WTC11 (cell line): Measurements from ENCODE around the gene ANKRD62.

Source experiments
- CREB1 ChIP-seq: sonication (generic); formaldehyde crosslinking; IDR thresholded peaks from 2 replicates; pipeline ENCODE4 v1.8.0; 2023; ENCODE audit warnings: mild to moderate bottlenecking, missing genetic modification reagents
- CREM ChIP-seq: sonication (generic); formaldehyde crosslinking; IDR thresholded peaks from 2 replicates; pipeline ENCODE4 v1.8.1; 2022; ENCODE audit warnings: mild to moderate bottlenecking, missing genetic modification reagents, moderate library complexity
- GRHL2 ChIP-seq: fragments of 250-450 bp; sonication (Bioruptor Pico); IDR thresholded peaks from 2 replicates; pipeline ENCODE4 v1.8.0; 2022; ENCODE audit warnings: mild to moderate bottlenecking, moderate library complexity; ENCODE audit not compliant: insufficient replicate concordance, severe bottlenecking
- NR3C1 ChIP-seq: sonication (generic); formaldehyde crosslinking; conservative IDR thresholded peaks from 2 replicates; pipeline ENCODE4 v1.8.1; 2023; ENCODE audit warnings: low read depth, mild to moderate bottlenecking, missing genetic modification reagents
- SP1 ChIP-seq: sonication (generic); formaldehyde crosslinking; conservative IDR thresholded peaks from 2 replicates; pipeline ENCODE4 v1.8.1; 2022; ENCODE audit warnings: missing genetic modification reagents
- TP53 ChIP-seq: sonication (generic); formaldehyde crosslinking; IDR thresholded peaks from 2 replicates; pipeline ENCODE4 v1.8.1; 2023; ENCODE audit warnings: mild to moderate bottlenecking, missing genetic modification reagents
- ZNF121 ChIP-seq: sonication (generic); formaldehyde crosslinking; IDR thresholded peaks from 2 replicates; pipeline ENCODE4 v1.8.0; 2023; ENCODE audit warnings: missing genetic modification reagents
- ZNF396 ChIP-seq: fragments of 250-450 bp; sonication (Bioruptor Pico); IDR thresholded peaks from 2 replicates; pipeline ENCODE4 v1.8.0; 2021; ENCODE audit warnings: mild to moderate bottlenecking, moderate library complexity, borderline replicate concordance
- TF ChIP-seq, protein P1 (sequence below): fragments of 200-600 bp; IDR thresholded peaks from 2 replicates; pipeline ENCODE4 v1.8.0; 2022; ENCODE audit warnings: antibody characterized with exemption
- TF ChIP-seq, protein P2 (sequence below): sonication (generic); formaldehyde crosslinking; IDR thresholded peaks from 2 replicates; pipeline ENCODE4 v1.8.0; 2023; ENCODE audit warnings: missing genetic modification reagents

GRCh38 chr18:12088731-12089375, 4.8 kb upstream of the ANKRD62 start:
- TF ChIP-seq CREB1 (CRISPR knock-in tag) (no peak), NR3C1 (CRISPR knock-in tag) (no peak), TP53 (CRISPR knock-in tag) (no peak), ZNF121 (CRISPR knock-in tag) (no peak), CREM (CRISPR knock-in tag) (no peak), GRHL2 (CRISPR knock-in tag) (no peak), SP1 (CRISPR knock-in tag) (no peak), ZNF396 (CRISPR knock-in tag) (no peak)
- TF ChIP-seq, protein P1, sequence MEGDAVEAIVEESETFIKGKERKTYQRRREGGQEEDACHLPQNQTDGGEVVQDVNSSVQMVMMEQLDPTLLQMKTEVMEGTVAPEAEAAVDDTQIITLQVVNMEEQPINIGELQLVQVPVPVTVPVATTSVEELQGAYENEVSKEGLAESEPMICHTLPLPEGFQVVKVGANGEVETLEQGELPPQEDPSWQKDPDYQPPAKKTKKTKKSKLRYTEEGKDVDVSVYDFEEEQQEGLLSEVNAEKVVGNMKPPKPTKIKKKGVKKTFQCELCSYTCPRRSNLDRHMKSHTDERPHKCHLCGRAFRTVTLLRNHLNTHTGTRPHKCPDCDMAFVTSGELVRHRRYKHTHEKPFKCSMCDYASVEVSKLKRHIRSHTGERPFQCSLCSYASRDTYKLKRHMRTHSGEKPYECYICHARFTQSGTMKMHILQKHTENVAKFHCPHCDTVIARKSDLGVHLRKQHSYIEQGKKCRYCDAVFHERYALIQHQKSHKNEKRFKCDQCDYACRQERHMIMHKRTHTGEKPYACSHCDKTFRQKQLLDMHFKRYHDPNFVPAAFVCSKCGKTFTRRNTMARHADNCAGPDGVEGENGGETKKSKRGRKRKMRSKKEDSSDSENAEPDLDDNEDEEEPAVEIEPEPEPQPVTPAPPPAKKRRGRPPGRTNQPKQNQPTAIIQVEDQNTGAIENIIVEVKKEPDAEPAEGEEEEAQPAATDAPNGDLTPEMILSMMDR = no peak
- TF ChIP-seq, protein P2, sequence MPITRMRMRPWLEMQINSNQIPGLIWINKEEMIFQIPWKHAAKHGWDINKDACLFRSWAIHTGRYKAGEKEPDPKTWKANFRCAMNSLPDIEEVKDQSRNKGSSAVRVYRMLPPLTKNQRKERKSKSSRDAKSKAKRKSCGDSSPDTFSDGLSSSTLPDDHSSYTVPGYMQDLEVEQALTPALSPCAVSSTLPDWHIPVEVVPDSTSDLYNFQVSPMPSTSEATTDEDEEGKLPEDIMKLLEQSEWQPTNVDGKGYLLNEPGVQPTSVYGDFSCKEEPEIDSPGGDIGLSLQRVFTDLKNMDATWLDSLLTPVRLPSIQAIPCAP (CRISPR knock-in tag) = no peak
